Mucosa of descending colon (tissue), 3 donors: ENCODE results near the gene HOXA6. TPM values are rescaled to one million over a fixed set of nuclear protein-coding genes. Genes with fewer than 3 reads are reported as not detected.

Source experiments
- ATAC-seq: fragments of 200-7000 bp; cut with Tn5 transposase; one replicate; pipeline ENCODE4 v1.9.1; 2020; ENCODE audit warnings: mild to moderate bottlenecking, moderate library complexity
- DNase-seq, 3 donors: peaks; one replicate each; pipeline ENCODE4 v3.0.0-alpha.2; 2020
- H3K36me3 ChIP-seq: fragments of 200-600 bp; one replicate; pipeline ENCODE4 v1.8.0; 2021; ENCODE audit warnings: low read depth, mild to moderate bottlenecking
- H3K4me1 ChIP-seq: fragments of 200-600 bp; one replicate; pipeline ENCODE4 v1.8.0; 2021; ENCODE audit warnings: low read depth, mild to moderate bottlenecking
- H3K4me3 ChIP-seq: fragments of 200-600 bp; one replicate; pipeline ENCODE4 v1.8.0; 2021; ENCODE audit warnings: mild to moderate bottlenecking
- H3K9me3 ChIP-seq: fragments of 200-600 bp; one replicate; pipeline ENCODE4 v1.8.0; 2021; ENCODE audit warnings: mild to moderate bottlenecking
- intact Hi-C, 2 donors: fragments of 100-400 bp; cut with DNase I in 1 of 2; cut with micrococcal nuclease in 1 of 2; formaldehyde crosslinking; loops; one replicate each; pipeline versions ENCODE4 v1.11.0 to v1.11.1; 2022; cut with DNase I, micrococcal nuclease
- microRNA-seq: library from miRNA; unstranded; fragments of <30 nt; microRNA quantifications from one replicate; pipeline ENCODE4, GENCODE V29; 2019
- total RNA-seq, 3 donors: library from RNA; stranded (reverse); fragmentation: NEBNext Ultra II Directional in 2 of 3; extraction: Animal tissue kit (Norgen Biotek cat#: 25700) in 2 of 3; gene quantifications; one replicate each; pipeline versions ENCODE4 v1.2.1 to v1.2.4, GENCODE V29; 2021 to 2023
- TF ChIP-seq, protein P1 (sequence below): fragments of 200-600 bp; IDR thresholded peaks from one replicate; pipeline ENCODE4 v1.8.0; 2022; ENCODE audit warnings: antibody characterized with exemption, mild to moderate bottlenecking
- donor health status: DM: no; HTN: no; CAD: no; lungs with moderate emphysema.
- donor health status: DM: no; HTN: no; CAD: no.
- donor health status: DM: no; HTN: yes; CAD: no.

The HOXA6 gene
- total RNA-seq, 3 donors from 2014 or later = 20.2 to 39.5 (median 20.5) TPM

DNA sequence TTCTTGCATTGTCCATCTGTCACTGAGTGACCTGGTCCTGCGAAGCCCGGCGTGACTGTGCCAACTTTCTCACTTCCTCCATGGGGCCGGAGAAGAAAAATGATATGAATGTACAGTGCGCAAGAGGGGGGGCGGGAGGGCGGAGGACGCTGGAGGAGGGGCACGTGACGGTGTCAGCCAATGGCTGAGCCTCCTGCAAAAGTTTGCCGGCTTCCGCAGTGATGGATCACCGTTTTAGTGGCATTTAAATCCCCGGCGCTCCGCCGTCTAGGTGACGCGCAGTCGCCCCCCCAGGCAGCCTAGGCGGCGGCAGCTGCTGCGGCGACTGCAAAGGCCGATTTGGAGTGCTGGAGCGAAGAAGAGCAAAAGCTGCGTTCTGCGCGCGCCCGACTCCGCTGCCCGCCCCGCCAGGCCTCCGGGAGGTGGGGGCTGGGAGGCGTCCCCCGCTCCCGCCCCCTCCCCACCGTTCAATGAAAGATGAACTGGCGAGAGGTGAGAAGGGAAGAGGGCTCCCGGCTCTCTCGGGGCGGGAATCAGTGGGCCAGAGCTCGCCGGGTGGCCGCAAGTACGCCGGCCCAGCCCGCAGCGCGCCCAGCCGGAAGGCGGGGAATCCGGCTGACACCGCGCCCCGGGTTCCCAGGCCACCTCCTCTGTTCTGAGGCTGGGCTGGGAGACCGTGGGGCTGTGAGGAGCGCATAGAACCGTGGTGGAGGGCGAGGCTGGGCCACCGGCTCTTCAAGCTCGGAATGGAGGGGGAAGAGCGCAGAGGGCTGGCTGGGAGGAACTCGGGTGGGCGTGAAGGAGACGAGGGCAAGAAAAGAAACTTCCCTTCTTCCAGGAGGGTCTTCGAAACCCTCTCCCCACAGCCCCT is 51.4 kb downstream of the HOXA6 start, which contains the start of gene HOXA1:
Gene HOXA1 (minus strand): TSS at position 104 of the 871 bp plus-strand sequence. CDS start 88 bp downstream, at position 16.
- intact Hi-C loops = loop anchor here in 1 of 2 donors (10.0 kb wide), 1 partner anchor 231 kb away; the partner anchor contains the start of gene SKAP2
- ATAC-seq (peak; percentile 82), DNase-seq (peak; percentile 90 to 92 (median 91))
- Histone ChIP-seq H3K4me3 (peak within 1 kb of the TSS; percentile 85), H3K36me3 (no peaks in the 10 kb centered on the region), H3K4me1 (peaks cover 22% of the 10 kb centered on the region), H3K9me3 (no peaks in the 10 kb centered on the region)
- TF ChIP-seq, protein P1, sequence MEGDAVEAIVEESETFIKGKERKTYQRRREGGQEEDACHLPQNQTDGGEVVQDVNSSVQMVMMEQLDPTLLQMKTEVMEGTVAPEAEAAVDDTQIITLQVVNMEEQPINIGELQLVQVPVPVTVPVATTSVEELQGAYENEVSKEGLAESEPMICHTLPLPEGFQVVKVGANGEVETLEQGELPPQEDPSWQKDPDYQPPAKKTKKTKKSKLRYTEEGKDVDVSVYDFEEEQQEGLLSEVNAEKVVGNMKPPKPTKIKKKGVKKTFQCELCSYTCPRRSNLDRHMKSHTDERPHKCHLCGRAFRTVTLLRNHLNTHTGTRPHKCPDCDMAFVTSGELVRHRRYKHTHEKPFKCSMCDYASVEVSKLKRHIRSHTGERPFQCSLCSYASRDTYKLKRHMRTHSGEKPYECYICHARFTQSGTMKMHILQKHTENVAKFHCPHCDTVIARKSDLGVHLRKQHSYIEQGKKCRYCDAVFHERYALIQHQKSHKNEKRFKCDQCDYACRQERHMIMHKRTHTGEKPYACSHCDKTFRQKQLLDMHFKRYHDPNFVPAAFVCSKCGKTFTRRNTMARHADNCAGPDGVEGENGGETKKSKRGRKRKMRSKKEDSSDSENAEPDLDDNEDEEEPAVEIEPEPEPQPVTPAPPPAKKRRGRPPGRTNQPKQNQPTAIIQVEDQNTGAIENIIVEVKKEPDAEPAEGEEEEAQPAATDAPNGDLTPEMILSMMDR = no peak

Small RNA genes within 50 kb of the gene (microRNA-seq; reads per million reads assigned to microRNA genes)
- gene MIR196B = 6,304 reads per million, percentile 93 among the genes with 10 or more reads in this experiment

Other genes starting within 250 kb of the HOXA6 start
- gene HOXA1, start 51.8 kb downstream of the HOXA6 start, total RNA-seq = 1 to 10 TPM; 1.5 to 2.7 (median 2.1) TPM
- 1 to 10 TPM; 3.2 to 4.3 (median 3.3) TPM for gene HOXA2, start 45.1 kb downstream of the HOXA6 start, total RNA-seq
- 1 to 10 TPM; 5.9 to 9.5 (median 8.3) TPM for gene HOXA4, start 17.0 kb downstream of the HOXA6 start, total RNA-seq
- gene HOXA5, start 4.1 kb downstream of the HOXA6 start, total RNA-seq = 10 to 100 TPM; 16.1 to 26.6 (median 23.8) TPM
- 10 to 100 TPM; 19.9 to 38.1 (median 20.5) TPM for gene HOXA3, start 4.8 kb upstream of the HOXA6 start, total RNA-seq
- gene HOXA7, start 8.9 kb upstream of the HOXA6 start, total RNA-seq = 10 to 100 TPM; 17.1 to 29.8 (median 27.9) TPM
- gene HOXA9, start 17.8 kb upstream of the HOXA6 start, total RNA-seq = 10 to 100 TPM; 22.0 to 27.9 (median 25.0) TPM
- 10 to 100 TPM; 25.0 to 56.9 (median 25.8) TPM for gene HOXA10, start 26.5 kb upstream of the HOXA6 start, total RNA-seq
- 10 to 100 TPM in 1 of 3 donors, 1 to 10 TPM in 2; 3.2 to 27.2 (median 5.4) TPM for gene HOXA11, start 37.5 kb upstream of the HOXA6 start, total RNA-seq
- gene HOXA13, start 52.3 kb upstream of the HOXA6 start, total RNA-seq = 10 to 100 TPM; 28.0 to 54.3 (median 42.2) TPM
- 1 to 10 TPM in 1 of 3 donors, under 1 TPM in 1, not detected in 1; 0.43 to 2.7 TPM for gene EVX1, start 95.0 kb upstream of the HOXA6 start, total RNA-seq